ENCODE measurements around the gene TMEM203. TPM values are rescaled to one million over a fixed set of nuclear protein-coding genes. Genes with fewer than 3 reads are reported as not detected.

Gene TMEM203
- total and polyA plus RNA-seq, 2 of the 13 experiments (the other 11 are each of a cell fraction or from before 2014, with no cell fraction given): 23.4 to 36.7 TPM

DNA sequence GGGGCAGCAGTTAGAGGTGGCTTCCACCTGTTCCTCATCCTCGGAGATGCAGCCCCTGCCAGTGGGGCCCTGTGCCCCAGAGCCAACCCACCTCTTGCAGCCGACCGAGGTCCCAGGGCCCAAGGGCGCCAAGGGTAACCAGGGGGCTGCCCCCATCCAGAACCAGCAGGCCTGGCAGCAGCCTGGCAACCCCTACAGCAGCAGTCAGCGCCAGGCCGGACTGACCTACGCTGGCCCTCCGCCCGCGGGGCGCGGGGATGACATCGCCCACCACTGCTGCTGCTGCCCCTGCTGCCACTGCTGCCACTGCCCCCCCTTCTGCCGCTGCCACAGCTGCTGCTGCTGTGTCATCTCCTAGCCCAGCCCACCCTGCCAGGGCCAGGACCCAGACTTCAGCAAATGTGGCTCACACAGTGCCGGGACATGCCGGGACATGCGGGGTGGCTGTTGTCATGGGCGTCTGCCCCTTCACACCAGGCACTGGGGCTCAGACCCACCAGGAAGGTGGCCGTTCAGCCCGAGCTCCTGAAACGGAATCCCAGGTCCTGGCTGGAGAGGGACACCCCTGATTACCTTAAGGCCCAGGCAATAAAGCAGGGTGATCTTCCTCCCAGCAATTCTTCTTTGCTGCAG lies 20.4 kb upstream of the TMEM203 start (continued):
- TF ChIP-seq, protein P1, sequence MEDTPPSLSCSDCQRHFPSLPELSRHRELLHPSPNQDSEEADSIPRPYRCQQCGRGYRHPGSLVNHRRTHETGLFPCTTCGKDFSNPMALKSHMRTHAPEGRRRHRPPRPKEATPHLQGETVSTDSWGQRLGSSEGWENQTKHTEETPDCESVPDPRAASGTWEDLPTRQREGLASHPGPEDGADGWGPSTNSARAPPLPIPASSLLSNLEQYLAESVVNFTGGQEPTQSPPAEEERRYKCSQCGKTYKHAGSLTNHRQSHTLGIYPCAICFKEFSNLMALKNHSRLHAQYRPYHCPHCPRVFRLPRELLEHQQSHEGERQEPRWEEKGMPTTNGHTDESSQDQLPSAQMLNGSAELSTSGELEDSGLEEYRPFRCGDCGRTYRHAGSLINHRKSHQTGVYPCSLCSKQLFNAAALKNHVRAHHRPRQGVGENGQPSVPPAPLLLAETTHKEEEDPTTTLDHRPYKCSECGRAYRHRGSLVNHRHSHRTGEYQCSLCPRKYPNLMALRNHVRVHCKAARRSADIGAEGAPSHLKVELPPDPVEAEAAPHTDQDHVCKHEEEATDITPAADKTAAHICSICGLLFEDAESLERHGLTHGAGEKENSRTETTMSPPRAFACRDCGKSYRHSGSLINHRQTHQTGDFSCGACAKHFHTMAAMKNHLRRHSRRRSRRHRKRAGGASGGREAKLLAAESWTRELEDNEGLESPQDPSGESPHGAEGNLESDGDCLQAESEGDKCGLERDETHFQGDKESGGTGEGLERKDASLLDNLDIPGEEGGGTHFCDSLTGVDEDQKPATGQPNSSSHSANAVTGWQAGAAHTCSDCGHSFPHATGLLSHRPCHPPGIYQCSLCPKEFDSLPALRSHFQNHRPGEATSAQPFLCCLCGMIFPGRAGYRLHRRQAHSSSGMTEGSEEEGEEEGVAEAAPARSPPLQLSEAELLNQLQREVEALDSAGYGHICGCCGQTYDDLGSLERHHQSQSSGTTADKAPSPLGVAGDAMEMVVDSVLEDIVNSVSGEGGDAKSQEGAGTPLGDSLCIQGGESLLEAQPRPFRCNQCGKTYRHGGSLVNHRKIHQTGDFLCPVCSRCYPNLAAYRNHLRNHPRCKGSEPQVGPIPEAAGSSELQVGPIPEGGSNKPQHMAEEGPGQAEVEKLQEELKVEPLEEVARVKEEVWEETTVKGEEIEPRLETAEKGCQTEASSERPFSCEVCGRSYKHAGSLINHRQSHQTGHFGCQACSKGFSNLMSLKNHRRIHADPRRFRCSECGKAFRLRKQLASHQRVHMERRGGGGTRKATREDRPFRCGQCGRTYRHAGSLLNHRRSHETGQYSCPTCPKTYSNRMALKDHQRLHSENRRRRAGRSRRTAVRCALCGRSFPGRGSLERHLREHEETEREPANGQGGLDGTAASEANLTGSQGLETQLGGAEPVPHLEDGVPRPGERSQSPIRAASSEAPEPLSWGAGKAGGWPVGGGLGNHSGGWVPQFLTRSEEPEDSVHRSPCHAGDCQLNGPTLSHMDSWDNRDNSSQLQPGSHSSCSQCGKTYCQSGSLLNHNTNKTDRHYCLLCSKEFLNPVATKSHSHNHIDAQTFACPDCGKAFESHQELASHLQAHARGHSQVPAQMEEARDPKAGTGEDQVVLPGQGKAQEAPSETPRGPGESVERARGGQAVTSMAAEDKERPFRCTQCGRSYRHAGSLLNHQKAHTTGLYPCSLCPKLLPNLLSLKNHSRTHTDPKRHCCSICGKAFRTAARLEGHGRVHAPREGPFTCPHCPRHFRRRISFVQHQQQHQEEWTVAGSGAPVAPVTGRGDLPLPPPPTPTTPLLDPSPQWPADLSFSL (CRISPR knock-in tag; IDR thresholded peaks at IDR 0.05): no peak
- TF ChIP-seq ZSCAN31 (CRISPR knock-in tag; IDR thresholded peaks at IDR 0.05; ENCODE audit: low read depth) (peak; percentile 39; the same call in 1 of the 2 replicates), AGO1 (IDR thresholded peaks at IDR 0.05; ENCODE audit: low read depth, low read length, poor library complexity, severe bottlenecking) (peak; percentile 26), ZNF274 (CRISPR knock-in tag; IDR thresholded peaks at IDR 0.05) (no peak), CHD2 (IDR thresholded peaks at IDR 0.05; ENCODE audit: low read depth, low read length) (no peak), ZUFSP (CRISPR knock-in tag; IDR thresholded peaks at IDR 0.05; ENCODE audit: borderline replicate concordance) (no peak), JUN (CRISPR knock-in tag; IDR thresholded peaks at IDR 0.05) (no peak), HNRNPL (IDR thresholded peaks at IDR 0.05; ENCODE audit: low read depth, low read length) (0 out of 2 replicates have a peak, but pooled peaks have one; percentile 43), GABPB1 (CRISPR knock-in tag; IDR thresholded peaks at IDR 0.05) (peak; percentile 10; the same call in 1 of the 2 replicates), PHF8 (CRISPR knock-in tag; IDR thresholded peaks at IDR 0.05) (peak; percentile 2; the same call in 1 of the 2 replicates), ZNF451 (CRISPR knock-in tag; IDR thresholded peaks at IDR 0.05) (0 out of 2 replicates have a peak, but pooled peaks have one; percentile 32), DZIP1 (CRISPR knock-in tag; IDR thresholded peaks at IDR 0.05) (no peak)
- TF ChIP-seq, protein P2, sequence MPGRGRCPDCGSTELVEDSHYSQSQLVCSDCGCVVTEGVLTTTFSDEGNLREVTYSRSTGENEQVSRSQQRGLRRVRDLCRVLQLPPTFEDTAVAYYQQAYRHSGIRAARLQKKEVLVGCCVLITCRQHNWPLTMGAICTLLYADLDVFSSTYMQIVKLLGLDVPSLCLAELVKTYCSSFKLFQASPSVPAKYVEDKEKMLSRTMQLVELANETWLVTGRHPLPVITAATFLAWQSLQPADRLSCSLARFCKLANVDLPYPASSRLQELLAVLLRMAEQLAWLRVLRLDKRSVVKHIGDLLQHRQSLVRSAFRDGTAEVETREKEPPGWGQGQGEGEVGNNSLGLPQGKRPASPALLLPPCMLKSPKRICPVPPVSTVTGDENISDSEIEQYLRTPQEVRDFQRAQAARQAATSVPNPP (CRISPR knock-in tag; IDR thresholded peaks at IDR 0.05): no peak
